ENCODE measurements around the gene TCP11L2. TPM values are rescaled to one million over a fixed set of nuclear protein-coding genes. Genes with fewer than 3 reads are reported as not detected.
"Not testable (repeated sequence)": the region's sequence is repeated elsewhere in the genome, so short reads cannot be mapped to it uniquely, and the experiment has no call there.

The TCP11L2 gene
- total RNA-seq, 1 donor from 2014 or later: 61.2 TPM

- intact Hi-C loops (cut with DNase I): loop anchor here (1.0 to 10.0 kb wide), 3 partner anchors 41 to 157 kb away; partner anchors contain the start of gene CKAP4
- peak; percentile 79 for DNase-seq (ENCODE audit: low spot score)
Observed at GRCh38 chr12:106301611-106302321, 767 bp upstream of the TCP11L2 start.

GRCh38 chr12:106303202-106303820, 778 bp downstream of the TCP11L2 start:
- peak; percentile 97 for DNase-seq (ENCODE audit: low spot score)
- intact Hi-C loops (cut with DNase I): loop anchor here (1.0 to 10.0 kb wide), 3 partner anchors 39 to 159 kb away; partner anchors contain the start of gene POLR3B

- intact Hi-C loops (cut with DNase I): loop anchor here (10.0 kb wide), 1 partner anchor 159 kb away; no protein-coding TSS in a partner anchor
Observed at GRCh38 chr12:106304001-106304421, 1.5 kb downstream of the TCP11L2 start.

GRCh38 chr12:106304797-106305196, 2.3 kb downstream of the TCP11L2 start:
- intact Hi-C loops (cut with DNase I): loop anchor here (10.0 kb wide), 1 partner anchor 160 kb away; no protein-coding TSS in a partner anchor
- no peak for DNase-seq (ENCODE audit: low spot score)

More at GRCh38 chr12:106304001-106304421, 1.5 kb downstream of the TCP11L2 start:
- DNase-seq (ENCODE audit: low spot score): no peak

GRCh38 chr12:106305376-106305775, 2.8 kb downstream of the TCP11L2 start:
- intact Hi-C loops (cut with DNase I): loop anchor here (10.0 kb wide), 1 partner anchor 161 kb away; no protein-coding TSS in a partner anchor
- DNase-seq (ENCODE audit: low spot score): no peak

GRCh38 chr12:106307181-106307580, 4.6 kb downstream of the TCP11L2 start:
- intact Hi-C loops (cut with DNase I): loop anchor here (10.0 kb wide), 1 partner anchor 162 kb away; no protein-coding TSS in a partner anchor
- DNase-seq (ENCODE audit: low spot score): no peak

GRCh38 chr12:106308121-106308520, 5.6 kb downstream of the TCP11L2 start:
- no peak for DNase-seq (ENCODE audit: low spot score)
- intact Hi-C loops (cut with DNase I): loop anchor here (10.0 kb wide), 1 partner anchor 163 kb away; no protein-coding TSS in a partner anchor

- intact Hi-C loops (cut with DNase I): loop anchor here (10.0 kb wide), 1 partner anchor 164 kb away; no protein-coding TSS in a partner anchor
- no peak for DNase-seq (ENCODE audit: low spot score)
Observed at GRCh38 chr12:106308611-106309010, 6.1 kb downstream of the TCP11L2 start.

GRCh38 chr12:106309671-106310505, 7.4 kb downstream of the TCP11L2 start:
- no peak for DNase-seq (ENCODE audit: low spot score)
- intact Hi-C loops (cut with DNase I): loop anchor here (10.0 kb wide), 1 partner anchor 165 kb away; no protein-coding TSS in a partner anchor

- intact Hi-C loops (cut with DNase I): no loop called here
- no peak for DNase-seq (ENCODE audit: low spot score)
Observed at GRCh38 chr12:106310687-106311086, 8.2 kb downstream of the TCP11L2 start.

- DNase-seq (ENCODE audit: low spot score): no peak
- intact Hi-C loops (cut with DNase I): no loop called here
Observed at GRCh38 chr12:106311139-106311538, 8.6 kb downstream of the TCP11L2 start.

- DNase-seq (ENCODE audit: low spot score); intact Hi-C loops (cut with DNase I): not testable (repeated sequence)
Observed at GRCh38 chr12:106313413-106313812, 10.9 kb downstream of the TCP11L2 start.

- intact Hi-C loops (cut with DNase I): no loop called here
- no peak for DNase-seq (ENCODE audit: low spot score)
Observed at GRCh38 chr12:106315523-106315922, 13.0 kb downstream of the TCP11L2 start.

- intact Hi-C loops (cut with DNase I): no loop called here
- DNase-seq (ENCODE audit: low spot score): no peak
Observed at GRCh38 chr12:106317406-106318082, 15.0 kb downstream of the TCP11L2 start.

GRCh38 chr12:106321139-106321850, 18.8 kb downstream of the TCP11L2 start:
- DNase-seq (ENCODE audit: low spot score): peak; percentile 76
- intact Hi-C loops (cut with DNase I): no loop called here

GRCh38 chr12:106323537-106323936, 21.0 kb downstream of the TCP11L2 start:
- intact Hi-C loops (cut with DNase I): no loop called here
- DNase-seq (ENCODE audit: low spot score): no peak

GRCh38 chr12:106327309-106327869, 24.9 kb downstream of the TCP11L2 start:
- intact Hi-C loops (cut with DNase I): no loop called here
- DNase-seq (ENCODE audit: low spot score): no peak

GRCh38 chr12:106328735-106329134, 26.2 kb downstream of the TCP11L2 start:
- DNase-seq (ENCODE audit: low spot score): no peak
- intact Hi-C loops (cut with DNase I): no loop called here
